ENCODE data around the gene DCAF6.
"Not testable (repeated sequence)": the region's sequence is repeated elsewhere in the genome, so short reads cannot be mapped to it uniquely, and the experiment has no call there.

The DCAF6 gene

GRCh38 chr1:168032029-168032428 lies 95.5 kb downstream of the DCAF6 start:
- DNase-seq = no peak

GRCh38 chr1:168035345-168035744 lies 98.9 kb downstream of the DCAF6 start:
- DNase-seq = no peak

GRCh38 chr1:168042362-168042761 lies 105.9 kb downstream of the DCAF6 start:
- no peak for DNase-seq

- DNase-seq = no peak
Measured at GRCh38 chr1:168045311-168045710, 108.8 kb downstream of the DCAF6 start.

GRCh38 chr1:168050307-168050706 lies 113.8 kb downstream of the DCAF6 start:
- no peak for DNase-seq

GRCh38 chr1:168050880-168051279 lies 114.4 kb downstream of the DCAF6 start:
- no peak for DNase-seq

- no peak for DNase-seq
Measured at GRCh38 chr1:168053681-168054080, 117.2 kb downstream of the DCAF6 start.

- DNase-seq = no peak
Measured at GRCh38 chr1:168054117-168054516, 117.6 kb downstream of the DCAF6 start.

GRCh38 chr1:168056152-168056551 lies 119.7 kb downstream of the DCAF6 start:
- DNase-seq = not testable (repeated sequence)

GRCh38 chr1:168057355-168057754 lies 120.9 kb downstream of the DCAF6 start:
- DNase-seq = no peak

- no peak for DNase-seq
Measured at GRCh38 chr1:168057921-168058320, 121.4 kb downstream of the DCAF6 start.

GRCh38 chr1:168064216-168064615 lies 127.7 kb downstream of the DCAF6 start:
- no peak for DNase-seq

- no peak for DNase-seq
Measured at GRCh38 chr1:168065506-168065905, 129.0 kb downstream of the DCAF6 start.

- DNase-seq = no peak
Measured at GRCh38 chr1:168069384-168069783, 132.9 kb downstream of the DCAF6 start.

GRCh38 chr1:168079761-168080160 lies 143.3 kb downstream of the DCAF6 start:
- DNase-seq = no peak

- DNase-seq = no peak
Measured at GRCh38 chr1:168081373-168082007, 145.0 kb downstream of the DCAF6 start.

- peak in 3 of 4 experiments; percentile 9 to 43 (median 26) for DNase-seq
Measured at GRCh38 chr1:168082008-168082876, 145.8 kb downstream of the DCAF6 start.

GRCh38 chr1:168083456-168084325 lies 147.2 kb downstream of the DCAF6 start:
- DNase-seq = no peak

GRCh38 chr1:168084396-168085231 lies 148.1 kb downstream of the DCAF6 start:
- DNase-seq = peak in 3 of 4 experiments; percentile 32 to 50 (median 36)

GRCh38 chr1:168085401-168085872 lies 149.0 kb downstream of the DCAF6 start:
- DNase-seq = no peak

- no peak for DNase-seq
Measured at GRCh38 chr1:168086438-168086837, 150.0 kb downstream of the DCAF6 start.

GRCh38 chr1:168087696-168088095 lies 151.2 kb downstream of the DCAF6 start:
- DNase-seq = no peak

Measured in activated naive CD4-positive, alpha-beta T cell (primary cell).